WTC11 (cell line): ENCODE results near the gene ADCY5.

Experiments
- E2F5 ChIP-seq: sonication (generic); formaldehyde crosslinking; IDR thresholded peaks from 2 replicates; pipeline ENCODE4 v1.8.1; 2022; ENCODE audit warnings: mild to moderate bottlenecking, moderate library complexity, missing genetic modification reagents
- ELF4 ChIP-seq: sonication (generic); formaldehyde crosslinking; IDR thresholded peaks from 2 replicates; pipeline ENCODE4 v1.8.1; 2022; ENCODE audit warnings: low read depth, mild to moderate bottlenecking, moderate library complexity, missing genetic modification reagents
- HMGA2 ChIP-seq: fragments of 250-450 bp; sonication (Bioruptor Pico); IDR thresholded peaks from 2 replicates; pipeline ENCODE4 v1.4.0; 2021; ENCODE audit warnings: mild to moderate bottlenecking, moderate library complexity
- JUN ChIP-seq: sonication (generic); formaldehyde crosslinking; IDR thresholded peaks from 2 replicates; pipeline ENCODE4 v1.8.0; 2023; ENCODE audit warnings: mild to moderate bottlenecking, missing genetic modification reagents
- NFYB ChIP-seq: sonication (generic); formaldehyde crosslinking; conservative IDR thresholded peaks from 2 replicates; pipeline ENCODE4 v1.8.0; 2022; ENCODE audit warnings: low read depth, missing genetic modification reagents
- NR2C2 ChIP-seq: sonication (generic); formaldehyde crosslinking; IDR thresholded peaks from 2 replicates; pipeline ENCODE4 v1.8.0; 2022; ENCODE audit warnings: mild to moderate bottlenecking, missing genetic modification reagents
- RELA ChIP-seq: sonication (generic); formaldehyde crosslinking; IDR thresholded peaks from 2 replicates; pipeline ENCODE4 v1.8.1; 2022; ENCODE audit warnings: missing genetic modification reagents, mild to moderate bottlenecking, borderline replicate concordance
- ZNF138 ChIP-seq: sonication (generic); formaldehyde crosslinking; conservative IDR thresholded peaks from 2 replicates; pipeline ENCODE4 v1.8.1; 2022; ENCODE audit warnings: mild to moderate bottlenecking, moderate library complexity, missing genetic modification reagents
- TF ChIP-seq, protein P1 (sequence below): sonication (generic); formaldehyde crosslinking; IDR thresholded peaks from 2 replicates; pipeline ENCODE4 v1.8.0; 2022; ENCODE audit warnings: mild to moderate bottlenecking, missing genetic modification reagents
- TF ChIP-seq, protein P2 (sequence below): fragments of 200-600 bp; IDR thresholded peaks from 2 replicates; pipeline ENCODE4 v1.8.0; 2022; ENCODE audit warnings: antibody characterized with exemption
- TF ChIP-seq, protein P3 (sequence below): sonication (generic); formaldehyde crosslinking; IDR thresholded peaks from 2 replicates; pipeline ENCODE4 v1.8.0; 2022; ENCODE audit warnings: mild to moderate bottlenecking, missing genetic modification reagents
- TF ChIP-seq, protein P4 (sequence below): sonication (generic); formaldehyde crosslinking; IDR thresholded peaks from 2 replicates; pipeline ENCODE4 v1.8.1; 2022; ENCODE audit warnings: low read depth, missing genetic modification reagents, borderline replicate concordance
- TF ChIP-seq, protein P5 (sequence below): fragments of 250-450 bp; sonication (Bioruptor Pico); IDR thresholded peaks from 2 replicates; pipeline ENCODE4 v1.9.0; 2021; ENCODE audit warnings: mild to moderate bottlenecking
- TF ChIP-seq, protein P6 (sequence below): sonication (generic); formaldehyde crosslinking; IDR thresholded peaks from 2 replicates; pipeline ENCODE4 v1.8.1; 2022; ENCODE audit warnings: low read depth, mild to moderate bottlenecking, moderate library complexity, missing genetic modification reagents, borderline replicate concordance

GRCh38 chr3:123344907-123345594, 103.8 kb downstream of the ADCY5 start:
- TF ChIP-seq, protein P1, sequence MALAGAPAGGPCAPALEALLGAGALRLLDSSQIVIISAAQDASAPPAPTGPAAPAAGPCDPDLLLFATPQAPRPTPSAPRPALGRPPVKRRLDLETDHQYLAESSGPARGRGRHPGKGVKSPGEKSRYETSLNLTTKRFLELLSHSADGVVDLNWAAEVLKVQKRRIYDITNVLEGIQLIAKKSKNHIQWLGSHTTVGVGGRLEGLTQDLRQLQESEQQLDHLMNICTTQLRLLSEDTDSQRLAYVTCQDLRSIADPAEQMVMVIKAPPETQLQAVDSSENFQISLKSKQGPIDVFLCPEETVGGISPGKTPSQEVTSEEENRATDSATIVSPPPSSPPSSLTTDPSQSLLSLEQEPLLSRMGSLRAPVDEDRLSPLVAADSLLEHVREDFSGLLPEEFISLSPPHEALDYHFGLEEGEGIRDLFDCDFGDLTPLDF (CRISPR knock-in tag), result no peak
- TF ChIP-seq, protein P2, sequence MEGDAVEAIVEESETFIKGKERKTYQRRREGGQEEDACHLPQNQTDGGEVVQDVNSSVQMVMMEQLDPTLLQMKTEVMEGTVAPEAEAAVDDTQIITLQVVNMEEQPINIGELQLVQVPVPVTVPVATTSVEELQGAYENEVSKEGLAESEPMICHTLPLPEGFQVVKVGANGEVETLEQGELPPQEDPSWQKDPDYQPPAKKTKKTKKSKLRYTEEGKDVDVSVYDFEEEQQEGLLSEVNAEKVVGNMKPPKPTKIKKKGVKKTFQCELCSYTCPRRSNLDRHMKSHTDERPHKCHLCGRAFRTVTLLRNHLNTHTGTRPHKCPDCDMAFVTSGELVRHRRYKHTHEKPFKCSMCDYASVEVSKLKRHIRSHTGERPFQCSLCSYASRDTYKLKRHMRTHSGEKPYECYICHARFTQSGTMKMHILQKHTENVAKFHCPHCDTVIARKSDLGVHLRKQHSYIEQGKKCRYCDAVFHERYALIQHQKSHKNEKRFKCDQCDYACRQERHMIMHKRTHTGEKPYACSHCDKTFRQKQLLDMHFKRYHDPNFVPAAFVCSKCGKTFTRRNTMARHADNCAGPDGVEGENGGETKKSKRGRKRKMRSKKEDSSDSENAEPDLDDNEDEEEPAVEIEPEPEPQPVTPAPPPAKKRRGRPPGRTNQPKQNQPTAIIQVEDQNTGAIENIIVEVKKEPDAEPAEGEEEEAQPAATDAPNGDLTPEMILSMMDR, result no peak
- TF ChIP-seq, protein P3, sequence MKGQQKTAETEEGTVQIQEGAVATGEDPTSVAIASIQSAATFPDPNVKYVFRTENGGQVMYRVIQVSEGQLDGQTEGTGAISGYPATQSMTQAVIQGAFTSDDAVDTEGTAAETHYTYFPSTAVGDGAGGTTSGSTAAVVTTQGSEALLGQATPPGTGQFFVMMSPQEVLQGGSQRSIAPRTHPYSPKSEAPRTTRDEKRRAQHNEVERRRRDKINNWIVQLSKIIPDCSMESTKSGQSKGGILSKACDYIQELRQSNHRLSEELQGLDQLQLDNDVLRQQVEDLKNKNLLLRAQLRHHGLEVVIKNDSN (CRISPR knock-in tag), result no peak
- TF ChIP-seq, protein P4, sequence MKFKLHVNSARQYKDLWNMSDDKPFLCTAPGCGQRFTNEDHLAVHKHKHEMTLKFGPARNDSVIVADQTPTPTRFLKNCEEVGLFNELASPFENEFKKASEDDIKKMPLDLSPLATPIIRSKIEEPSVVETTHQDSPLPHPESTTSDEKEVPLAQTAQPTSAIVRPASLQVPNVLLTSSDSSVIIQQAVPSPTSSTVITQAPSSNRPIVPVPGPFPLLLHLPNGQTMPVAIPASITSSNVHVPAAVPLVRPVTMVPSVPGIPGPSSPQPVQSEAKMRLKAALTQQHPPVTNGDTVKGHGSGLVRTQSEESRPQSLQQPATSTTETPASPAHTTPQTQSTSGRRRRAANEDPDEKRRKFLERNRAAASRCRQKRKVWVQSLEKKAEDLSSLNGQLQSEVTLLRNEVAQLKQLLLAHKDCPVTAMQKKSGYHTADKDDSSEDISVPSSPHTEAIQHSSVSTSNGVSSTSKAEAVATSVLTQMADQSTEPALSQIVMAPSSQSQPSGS (CRISPR knock-in tag), result no peak
- TF ChIP-seq NR2C2 (CRISPR knock-in tag), result no peak
- TF ChIP-seq JUN, result no peak
- TF ChIP-seq NFYB, result no peak
- TF ChIP-seq ELF4 (CRISPR knock-in tag), result no peak
- TF ChIP-seq HMGA2 (CRISPR knock-in tag), result no peak
- TF ChIP-seq, protein P5, sequence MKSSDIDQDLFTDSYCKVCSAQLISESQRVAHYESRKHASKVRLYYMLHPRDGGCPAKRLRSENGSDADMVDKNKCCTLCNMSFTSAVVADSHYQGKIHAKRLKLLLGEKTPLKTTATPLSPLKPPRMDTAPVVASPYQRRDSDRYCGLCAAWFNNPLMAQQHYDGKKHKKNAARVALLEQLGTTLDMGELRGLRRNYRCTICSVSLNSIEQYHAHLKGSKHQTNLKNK (CRISPR knock-in tag), result no peak
- no peak for TF ChIP-seq ZNF138 (CRISPR knock-in tag)
- TF ChIP-seq, protein P6, sequence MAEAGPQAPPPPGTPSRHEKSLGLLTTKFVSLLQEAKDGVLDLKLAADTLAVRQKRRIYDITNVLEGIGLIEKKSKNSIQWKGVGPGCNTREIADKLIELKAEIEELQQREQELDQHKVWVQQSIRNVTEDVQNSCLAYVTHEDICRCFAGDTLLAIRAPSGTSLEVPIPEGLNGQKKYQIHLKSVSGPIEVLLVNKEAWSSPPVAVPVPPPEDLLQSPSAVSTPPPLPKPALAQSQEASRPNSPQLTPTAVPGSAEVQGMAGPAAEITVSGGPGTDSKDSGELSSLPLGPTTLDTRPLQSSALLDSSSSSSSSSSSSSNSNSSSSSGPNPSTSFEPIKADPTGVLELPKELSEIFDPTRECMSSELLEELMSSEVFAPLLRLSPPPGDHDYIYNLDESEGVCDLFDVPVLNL (CRISPR knock-in tag), result no peak
- TF ChIP-seq RELA, result no peak
- no peak for TF ChIP-seq E2F5
